PC-3 (cell line): ENCODE results near the gene CUEDC2.

Experiments used
- EZH2 ChIP-seq: fragments of 300-600 bp; sonication (generic); IDR thresholded peaks from one replicate; pipeline ENCODE4 v1.6.1; 2017; ENCODE audit warnings: antibody characterized with exemption, mild to moderate bottlenecking, low read length; ENCODE audit not compliant: unreplicated experiment
- EZH2phosphoT487 ChIP-seq: fragments of 300-600 bp; sonication (generic); IDR thresholded peaks from 2 replicates; pipeline ENCODE4 v1.6.1; 2018; ENCODE audit warnings: mild to moderate bottlenecking, antibody characterized with exemption, low read length, borderline replicate concordance
- TF ChIP-seq, protein P1 (sequence below): fragments of 300-600 bp; sonication (generic); conservative IDR thresholded peaks from 2 replicates; pipeline ENCODE4 v1.5.1; 2017; ENCODE audit warnings: antibody characterized with exemption, low read depth, mild to moderate bottlenecking, low read length

DNA sequence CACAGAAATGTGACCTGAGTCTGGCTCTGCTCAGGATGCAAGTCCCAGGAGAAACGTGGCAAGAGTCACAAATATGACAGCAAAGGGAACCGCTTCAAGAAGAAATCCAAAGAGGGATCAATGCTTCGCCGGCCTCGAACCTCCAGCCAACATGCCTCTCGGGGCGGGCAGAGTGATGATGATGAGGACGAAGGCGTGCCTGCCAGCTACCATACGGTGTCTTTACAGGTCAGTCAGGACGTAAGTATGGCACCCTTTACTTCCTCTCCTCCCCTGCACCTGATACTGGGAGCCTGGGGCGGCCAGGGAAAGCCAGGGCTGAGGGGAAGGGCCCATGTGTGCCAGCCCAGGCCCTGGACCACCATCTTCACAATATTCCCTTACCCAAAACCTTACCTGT, 55.5 kb downstream of the CUEDC2 start:
- TF ChIP-seq, protein P1, sequence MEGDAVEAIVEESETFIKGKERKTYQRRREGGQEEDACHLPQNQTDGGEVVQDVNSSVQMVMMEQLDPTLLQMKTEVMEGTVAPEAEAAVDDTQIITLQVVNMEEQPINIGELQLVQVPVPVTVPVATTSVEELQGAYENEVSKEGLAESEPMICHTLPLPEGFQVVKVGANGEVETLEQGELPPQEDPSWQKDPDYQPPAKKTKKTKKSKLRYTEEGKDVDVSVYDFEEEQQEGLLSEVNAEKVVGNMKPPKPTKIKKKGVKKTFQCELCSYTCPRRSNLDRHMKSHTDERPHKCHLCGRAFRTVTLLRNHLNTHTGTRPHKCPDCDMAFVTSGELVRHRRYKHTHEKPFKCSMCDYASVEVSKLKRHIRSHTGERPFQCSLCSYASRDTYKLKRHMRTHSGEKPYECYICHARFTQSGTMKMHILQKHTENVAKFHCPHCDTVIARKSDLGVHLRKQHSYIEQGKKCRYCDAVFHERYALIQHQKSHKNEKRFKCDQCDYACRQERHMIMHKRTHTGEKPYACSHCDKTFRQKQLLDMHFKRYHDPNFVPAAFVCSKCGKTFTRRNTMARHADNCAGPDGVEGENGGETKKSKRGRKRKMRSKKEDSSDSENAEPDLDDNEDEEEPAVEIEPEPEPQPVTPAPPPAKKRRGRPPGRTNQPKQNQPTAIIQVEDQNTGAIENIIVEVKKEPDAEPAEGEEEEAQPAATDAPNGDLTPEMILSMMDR = no peak
- no peak for TF ChIP-seq EZH2
- no peak for TF ChIP-seq EZH2phosphoT487
